Hypothalamus (tissue), 51 donors: ENCODE data around the gene MEPE.

Experiments
- DNase-seq, 51 donors: peaks; one replicate each; lab custom pipeline; 2025; lab: John Stamatoyannopoulos, UW

MEPE gene

DNA sequence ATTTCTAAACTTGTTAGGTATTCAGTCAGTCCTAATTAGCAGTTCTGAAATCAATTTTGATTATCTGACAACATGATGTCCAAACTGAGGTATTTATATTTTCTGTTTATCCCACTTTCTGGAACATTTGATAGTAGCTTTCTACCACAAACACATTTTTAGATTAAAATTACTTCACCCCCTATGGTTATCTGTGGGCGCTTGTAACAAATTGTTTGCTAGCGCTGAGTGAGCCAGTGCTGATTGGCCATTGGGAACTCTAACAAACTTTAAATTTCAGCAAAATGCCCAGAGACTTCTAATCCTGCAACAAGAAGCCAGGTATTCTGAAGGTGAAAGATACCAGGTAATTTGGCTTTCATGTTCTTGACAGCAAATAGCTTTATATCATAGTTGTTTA lies at the start of gene MEPE:
MEPE (plus strand) TSS at position 301 of the 400 bp plus-strand sequence. CDS start 1,746 bp downstream, outside the sequence.
- DNase-seq = no peak

- no peak for DNase-seq
Observed at GRCh38 chr4:87783781-87784180, 49.0 kb upstream of the MEPE start.

GRCh38 chr4:87785731-87786509 lies 46.8 kb upstream of the MEPE start:
- DNase-seq = no peak

DNA sequence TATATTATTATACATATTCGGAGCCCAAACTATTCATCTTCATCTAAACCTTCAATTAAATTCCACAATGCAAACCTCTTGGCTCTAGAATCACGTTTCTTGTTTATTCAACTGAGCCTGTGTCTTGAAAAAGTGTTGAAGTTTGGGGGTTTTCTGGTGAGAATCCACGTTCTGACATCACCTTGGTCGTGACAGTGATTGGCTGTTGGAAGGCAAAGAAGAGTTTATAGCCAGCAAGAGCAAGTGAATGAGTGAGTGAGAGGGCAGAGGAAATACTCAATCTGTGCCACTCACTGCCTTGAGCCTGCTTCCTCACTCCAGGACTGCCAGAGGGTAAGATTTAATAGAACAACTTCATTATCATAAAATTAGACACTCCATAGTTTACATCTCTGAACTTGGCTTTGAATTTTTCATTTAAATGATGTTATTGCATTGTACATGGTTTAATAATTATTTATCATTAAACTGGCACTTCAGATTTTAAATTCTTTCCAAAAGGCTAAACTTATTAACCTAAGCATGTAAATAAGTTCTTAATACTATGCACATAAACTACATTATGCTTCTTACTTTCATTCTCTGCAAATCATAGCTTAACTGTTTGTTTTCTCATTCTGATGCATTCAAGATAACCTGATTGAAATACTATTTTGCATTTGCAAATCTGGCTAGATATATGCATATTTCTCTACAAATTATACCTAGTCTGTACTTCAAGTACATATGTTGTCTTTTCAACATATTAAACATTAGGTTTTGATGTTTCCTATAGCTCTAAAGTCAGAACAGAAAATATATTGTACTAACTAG lies 33.3 kb upstream of the MEPE start, which contains the start of gene IBSP:
IBSP (plus strand) TSS at position 254 of the 813 bp plus-strand sequence. CDS start 2,808 bp downstream, outside the sequence.
- no peak for DNase-seq

DNA sequence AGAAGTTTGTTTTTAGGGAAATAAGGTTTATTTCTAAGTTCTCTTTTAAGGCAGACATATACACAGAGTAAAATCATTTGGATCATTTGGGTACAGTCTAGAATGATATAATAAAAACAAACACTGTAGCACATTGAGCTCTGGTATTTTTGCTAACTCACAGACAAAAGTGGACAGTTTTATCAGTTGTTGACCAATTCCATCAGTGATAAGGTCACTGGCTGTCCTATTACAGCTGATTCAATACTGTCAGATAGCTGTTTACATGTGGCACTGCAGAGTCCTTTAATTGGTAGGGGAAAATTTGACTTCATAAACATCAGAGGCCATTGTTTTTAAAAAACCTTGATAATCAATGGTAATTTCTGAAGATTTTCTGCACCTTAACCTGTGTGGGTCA lies 29.9 kb upstream of the MEPE start:
- no peak for DNase-seq

DNA sequence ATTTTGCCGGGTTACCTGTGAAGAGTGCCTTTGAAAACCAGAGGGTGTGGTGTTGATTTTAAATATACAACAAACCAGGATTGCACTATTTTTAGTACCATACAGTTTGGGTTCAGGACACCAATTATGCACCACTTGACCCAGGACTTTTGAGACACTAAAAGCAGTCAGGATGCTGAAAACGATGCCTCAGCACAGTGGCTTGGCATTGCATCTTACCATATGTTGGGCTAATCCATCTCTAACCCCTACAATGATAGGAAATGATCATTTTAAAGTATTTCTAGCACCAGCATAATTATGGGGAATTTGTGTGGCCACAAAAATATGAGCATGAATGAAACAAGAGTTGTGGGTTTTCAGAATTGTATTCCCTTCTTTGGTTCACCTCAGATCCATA lies 29.3 kb upstream of the MEPE start:
- DNase-seq = no peak

- no peak for DNase-seq
Observed at GRCh38 chr4:87804871-87805270, 27.9 kb upstream of the MEPE start.

- no peak for DNase-seq
Observed at GRCh38 chr4:87805971-87806370, 26.8 kb upstream of the MEPE start.

- no peak for DNase-seq
Observed at GRCh38 chr4:87806520-87806919, 26.2 kb upstream of the MEPE start.

GRCh38 chr4:87807402-87807801 lies 25.4 kb upstream of the MEPE start:
- no peak for DNase-seq

GRCh38 chr4:87811977-87812376 lies 20.8 kb upstream of the MEPE start:
- no peak for DNase-seq

- no peak for DNase-seq
Observed at GRCh38 chr4:87819281-87819919, 13.4 kb upstream of the MEPE start.

- no peak for DNase-seq
Observed at GRCh38 chr4:87823200-87823599, 9.6 kb upstream of the MEPE start.

DNA sequence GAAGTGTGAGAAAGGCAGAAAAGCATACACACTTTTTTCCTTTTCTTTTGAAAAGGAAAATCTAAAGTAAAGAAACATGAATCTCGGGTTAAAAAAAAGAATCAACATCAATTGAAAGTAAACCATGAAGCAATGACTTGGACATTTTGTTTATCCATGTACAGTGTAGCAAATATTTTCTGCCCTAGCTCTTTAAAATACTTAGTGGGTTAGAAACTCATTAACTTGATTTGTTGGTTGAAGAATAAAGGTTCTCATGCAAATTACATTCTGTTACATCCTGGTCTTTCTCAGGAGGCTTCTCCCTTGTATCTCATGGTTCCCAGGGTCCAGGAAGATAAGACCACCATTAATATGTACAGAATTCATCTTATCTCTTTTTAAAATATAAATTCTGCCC lies 9.0 kb upstream of the MEPE start:
- no peak for DNase-seq

DNA sequence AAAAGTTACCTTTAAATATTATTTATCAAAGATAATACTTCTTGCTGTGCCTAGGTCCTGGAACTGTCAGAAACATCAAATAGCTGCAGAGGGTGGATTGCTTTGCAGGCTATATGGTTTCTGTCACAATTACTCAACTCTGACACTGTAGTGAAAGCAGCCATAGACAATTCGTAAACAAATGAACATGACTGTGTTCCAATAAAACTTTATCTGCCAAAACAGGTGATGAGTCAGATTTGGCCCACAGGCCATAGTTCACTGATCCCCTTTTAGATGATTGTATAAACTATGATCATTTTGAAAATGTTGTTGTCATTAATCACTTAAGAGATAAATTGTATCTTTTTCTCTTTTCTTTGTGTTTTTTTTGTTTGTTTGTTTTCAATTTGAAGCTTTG lies 8.4 kb upstream of the MEPE start:
- DNase-seq = no peak

DNA sequence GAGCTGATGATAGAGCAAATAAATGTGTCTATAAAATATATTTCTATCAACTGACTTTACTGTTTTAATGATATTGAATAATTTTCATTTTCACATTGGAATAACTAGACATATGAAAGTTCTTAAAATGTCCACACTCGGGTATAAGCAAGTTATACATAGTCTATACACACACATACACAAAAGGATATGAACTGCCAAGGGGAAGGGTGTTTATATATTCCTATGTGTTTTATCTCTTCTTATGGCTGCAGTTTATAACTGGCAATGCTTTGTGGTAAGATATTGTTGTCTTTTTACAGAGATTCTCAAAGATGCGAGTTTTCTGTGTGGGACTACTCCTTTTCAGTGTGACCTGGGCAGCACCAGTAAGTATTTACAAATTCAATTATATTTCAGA lies 1.6 kb downstream of the MEPE start:
- DNase-seq = no peak

GRCh38 chr4:87835197-87835596 lies 2.4 kb downstream of the MEPE start:
- DNase-seq = no peak

GRCh38 chr4:87835743-87836142 lies 3.0 kb downstream of the MEPE start:
- DNase-seq = no peak

- DNase-seq = peak in 4 of 51 donors; percentile 1 to 24 (median 4)
Observed at GRCh38 chr4:87838205-87838604, 5.4 kb downstream of the MEPE start.

- DNase-seq = peak in 22 of 51 donors; percentile 3 to 72 (median 28)
Observed at GRCh38 chr4:87838890-87839591, 6.3 kb downstream of the MEPE start.

- DNase-seq = peak in 1 of 51 donors; percentile 59
Observed at GRCh38 chr4:87839592-87839946, 6.8 kb downstream of the MEPE start.
